GM21786 (cell line): ENCODE results near the gene PSORS1C1.

ENCODE experiments used
- ATAC-seq: cut with Tn5 transposase; IDR thresholded peaks from one replicate; pipeline ENCODE4 v1.9.1; 2021; ENCODE audit not compliant: unreplicated experiment

Gene PSORS1C1

GRCh38 chr6:31125586-31126363 is 11.2 kb downstream of the PSORS1C1 start:
- ATAC-seq = no peak

GRCh38 chr6:31126396-31127175 is 12.0 kb downstream of the PSORS1C1 start:
- no peak for ATAC-seq

GRCh38 chr6:31128093-31128676 is 13.6 kb downstream of the PSORS1C1 start:
- no peak for ATAC-seq

GRCh38 chr6:31129130-31129529 is 14.5 kb downstream of the PSORS1C1 start:
- ATAC-seq = no peak

GRCh38 chr6:31130751-31131150 is 16.2 kb downstream of the PSORS1C1 start:
- no peak for ATAC-seq

- no peak for ATAC-seq
These were observed 17.0 kb downstream of the PSORS1C1 start for GRCh38 chr6:31131595-31131994.

GRCh38 chr6:31132806-31133205 is 18.2 kb downstream of the PSORS1C1 start:
- ATAC-seq = no peak

- no peak for ATAC-seq
These were observed 21.1 kb downstream of the PSORS1C1 start for GRCh38 chr6:31135710-31136109.

GRCh38 chr6:31138982-31139381 is 24.4 kb downstream of the PSORS1C1 start, which contains the start of gene PSORS1C2:
Gene PSORS1C2 (minus strand): TSS chr6:31139066. CDS start chr6:31139026, 40 bp downstream.
- no peak for ATAC-seq

GRCh38 chr6:31139599-31139998 is 25.0 kb downstream of the PSORS1C1 start:
- no peak for ATAC-seq

GRCh38 chr6:31140643-31141042 is 26.0 kb downstream of the PSORS1C1 start:
- ATAC-seq = no peak

GRCh38 chr6:31142361-31142761 is 27.8 kb downstream of the PSORS1C1 start:
- no peak for ATAC-seq

- no peak for ATAC-seq
These were observed 28.5 kb downstream of the PSORS1C1 start for GRCh38 chr6:31143148-31143547.

- no peak for ATAC-seq
These were observed 29.8 kb downstream of the PSORS1C1 start for GRCh38 chr6:31144296-31144969.

- no peak for ATAC-seq
These were observed 30.4 kb downstream of the PSORS1C1 start for GRCh38 chr6:31144970-31145340.

GRCh38 chr6:31145386-31145785 is 30.8 kb downstream of the PSORS1C1 start:
- ATAC-seq = no peak

GRCh38 chr6:31149827-31150447 is 35.3 kb downstream of the PSORS1C1 start:
- ATAC-seq = no peak

- ATAC-seq = no peak
These were observed 38.2 kb downstream of the PSORS1C1 start for GRCh38 chr6:31152781-31153180.

GRCh38 chr6:31154436-31154835 is 39.8 kb downstream of the PSORS1C1 start:
- ATAC-seq = no peak

- no peak for ATAC-seq
These were observed 42.0 kb downstream of the PSORS1C1 start for GRCh38 chr6:31156641-31157040.
